ENCODE data around the gene CEP78.
"Not testable (repeated sequence)": the region's sequence is repeated elsewhere in the genome, so short reads cannot be mapped to it uniquely, and the experiment has no call there.

The CEP78 gene

GRCh38 chr9:78236551-78236910 is 656 bp downstream of the CEP78 start:
- no peak for DNase-seq (ENCODE audit: low read depth)

GRCh38 chr9:78238046-78239038 is 2.5 kb downstream of the CEP78 start:
- no peak for DNase-seq (ENCODE audit: low read depth)

GRCh38 chr9:78239506-78239905 is 3.6 kb downstream of the CEP78 start:
- no peak for DNase-seq (ENCODE audit: low read depth)

- no peak for DNase-seq (ENCODE audit: low read depth)
These were observed 6.2 kb downstream of the CEP78 start for GRCh38 chr9:78242041-78242440.

- no peak for DNase-seq (ENCODE audit: low read depth)
These were observed 7.3 kb downstream of the CEP78 start for GRCh38 chr9:78243130-78243529.

- no peak for DNase-seq (ENCODE audit: low read depth)
These were observed 9.5 kb downstream of the CEP78 start for GRCh38 chr9:78245401-78245800.

- DNase-seq (ENCODE audit: low read depth): no peak
These were observed 12.8 kb downstream of the CEP78 start for GRCh38 chr9:78248635-78249034.

- no peak for DNase-seq (ENCODE audit: low read depth)
These were observed 13.7 kb downstream of the CEP78 start for GRCh38 chr9:78249542-78249941.

- DNase-seq (ENCODE audit: low read depth): no peak
These were observed 16.7 kb downstream of the CEP78 start for GRCh38 chr9:78252616-78253015.

GRCh38 chr9:78253285-78253684 is 17.4 kb downstream of the CEP78 start:
- DNase-seq (ENCODE audit: low read depth): no peak

GRCh38 chr9:78261403-78262001 is 25.6 kb downstream of the CEP78 start:
- no peak for DNase-seq (ENCODE audit: low read depth)

- DNase-seq (ENCODE audit: low read depth): no peak
These were observed 26.8 kb downstream of the CEP78 start for GRCh38 chr9:78262655-78263054.

- DNase-seq (ENCODE audit: low read depth): no peak
These were observed 32.0 kb downstream of the CEP78 start for GRCh38 chr9:78267889-78268288.

GRCh38 chr9:78269784-78270183 is 33.9 kb downstream of the CEP78 start:
- DNase-seq (ENCODE audit: low read depth): no peak

- no peak for DNase-seq (ENCODE audit: low read depth)
These were observed 36.4 kb downstream of the CEP78 start for GRCh38 chr9:78272307-78272706.

- no peak for DNase-seq (ENCODE audit: low read depth)
These were observed 37.9 kb downstream of the CEP78 start for GRCh38 chr9:78273761-78274160.

GRCh38 chr9:78278177-78278777 is 42.4 kb downstream of the CEP78 start:
- DNase-seq (ENCODE audit: low read depth): no peak

GRCh38 chr9:78278801-78279200 is 42.9 kb downstream of the CEP78 start:
- DNase-seq (ENCODE audit: low read depth): no peak

- no peak for DNase-seq (ENCODE audit: low read depth)
These were observed 45.2 kb downstream of the CEP78 start for GRCh38 chr9:78280982-78281668.

GRCh38 chr9:78284181-78284580 is 48.3 kb downstream of the CEP78 start:
- DNase-seq (ENCODE audit: low read depth): not testable (repeated sequence)

GRCh38 chr9:78286125-78286524 is 50.2 kb downstream of the CEP78 start:
- no peak for DNase-seq (ENCODE audit: low read depth)

GRCh38 chr9:78286946-78287388 is 51.1 kb downstream of the CEP78 start:
- no peak for DNase-seq (ENCODE audit: low read depth)
